MM.1S (cell line): ENCODE results near the gene CTNNA3.
"Not testable (repeated sequence)": the region's sequence is repeated elsewhere in the genome, so short reads cannot be mapped to it uniquely, and the experiment has no call there.

Source experiments
- EZH2 ChIP-seq: fragments of 300-600 bp; sonication (generic); optimal IDR thresholded peaks from 2 replicates; pipeline ENCODE3; 2017; ENCODE audit warnings: low read depth, mild to moderate bottlenecking, antibody characterized with exemption, low read length, mixed read lengths
- TF ChIP-seq, protein P1 (sequence below): fragments of 300-600 bp; sonication (generic); IDR thresholded peaks from 2 replicates; pipeline ENCODE4 v1.5.1; 2016; ENCODE audit warnings: antibody characterized with exemption, low read length, mixed read lengths

DNA sequence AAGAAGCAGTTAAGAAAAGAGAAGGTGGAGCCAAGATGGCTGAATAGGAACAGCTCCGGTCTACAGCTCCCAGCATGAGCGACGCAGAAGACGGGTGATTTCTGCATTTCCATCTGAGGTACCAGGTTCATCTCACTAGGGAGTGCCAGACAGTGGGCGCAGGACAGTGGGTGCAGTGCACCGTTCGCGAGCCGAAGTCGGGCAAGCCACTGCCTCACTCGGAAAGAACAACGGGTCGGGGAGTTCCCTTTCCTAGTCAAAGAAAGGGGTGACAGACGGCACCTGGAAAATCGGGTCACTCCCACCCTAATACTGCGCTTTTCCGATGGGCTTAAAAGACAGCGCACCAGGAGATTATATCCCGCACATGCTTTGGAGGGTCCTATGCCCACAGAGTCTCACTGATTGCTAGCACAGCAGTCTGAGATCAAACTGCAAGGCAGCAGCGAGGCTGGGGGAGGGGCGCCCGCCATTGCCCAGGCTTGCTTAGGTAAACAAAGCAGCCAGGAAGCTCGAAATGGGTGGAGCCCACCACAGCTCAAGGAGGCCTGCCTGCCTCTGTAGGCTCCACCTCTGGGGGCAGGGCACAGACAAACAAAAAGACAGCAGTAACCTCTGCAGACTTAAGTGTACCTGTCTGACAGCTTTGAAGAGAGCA is 3.7 kb upstream of the CTNNA3 start:
- TF ChIP-seq, protein P1, sequence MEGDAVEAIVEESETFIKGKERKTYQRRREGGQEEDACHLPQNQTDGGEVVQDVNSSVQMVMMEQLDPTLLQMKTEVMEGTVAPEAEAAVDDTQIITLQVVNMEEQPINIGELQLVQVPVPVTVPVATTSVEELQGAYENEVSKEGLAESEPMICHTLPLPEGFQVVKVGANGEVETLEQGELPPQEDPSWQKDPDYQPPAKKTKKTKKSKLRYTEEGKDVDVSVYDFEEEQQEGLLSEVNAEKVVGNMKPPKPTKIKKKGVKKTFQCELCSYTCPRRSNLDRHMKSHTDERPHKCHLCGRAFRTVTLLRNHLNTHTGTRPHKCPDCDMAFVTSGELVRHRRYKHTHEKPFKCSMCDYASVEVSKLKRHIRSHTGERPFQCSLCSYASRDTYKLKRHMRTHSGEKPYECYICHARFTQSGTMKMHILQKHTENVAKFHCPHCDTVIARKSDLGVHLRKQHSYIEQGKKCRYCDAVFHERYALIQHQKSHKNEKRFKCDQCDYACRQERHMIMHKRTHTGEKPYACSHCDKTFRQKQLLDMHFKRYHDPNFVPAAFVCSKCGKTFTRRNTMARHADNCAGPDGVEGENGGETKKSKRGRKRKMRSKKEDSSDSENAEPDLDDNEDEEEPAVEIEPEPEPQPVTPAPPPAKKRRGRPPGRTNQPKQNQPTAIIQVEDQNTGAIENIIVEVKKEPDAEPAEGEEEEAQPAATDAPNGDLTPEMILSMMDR: not testable (repeated sequence)
- TF ChIP-seq EZH2: not testable (repeated sequence)
